ENCODE measurements around the gene GABRR1. TPM values are rescaled to one million over a fixed set of nuclear protein-coding genes. Genes with fewer than 3 reads are reported as not detected.

Gene GABRR1
- total and polyA plus RNA-seq, 2 of the 13 experiments (the other 11 are each of a cell fraction or from before 2014, with no cell fraction given): not detected

- no peak for TF ChIP-seq CSRNP1 (CRISPR knock-in tag; IDR thresholded peaks at IDR 0.05)
- TF ChIP-seq HMGXB4 (CRISPR knock-in tag; IDR thresholded peaks at IDR 0.05; ENCODE audit: borderline replicate concordance in 1 of 2, low read depth in 1 of 2): no peak
- no peak for TF ChIP-seq ZNF703 (CRISPR knock-in tag; IDR thresholded peaks at IDR 0.05; ENCODE audit: borderline replicate concordance)
- TF ChIP-seq ZNF878 (CRISPR knock-in tag; IDR thresholded peaks at IDR 0.05): no peak
- no peak for TF ChIP-seq FOXO4 (CRISPR knock-in tag; conservative IDR thresholded peaks at IDR 0.05)
- no peak for TF ChIP-seq PAF1 (CRISPR knock-in tag; IDR thresholded peaks at IDR 0.05)
- TF ChIP-seq ZNF382 (CRISPR knock-in tag; IDR thresholded peaks at IDR 0.05; ENCODE audit: borderline replicate concordance): no peak
- no peak for TF ChIP-seq DBP (CRISPR knock-in tag; IDR thresholded peaks at IDR 0.05; ENCODE audit: not compliant biosample characterization)
- no peak for TF ChIP-seq GATA4 (IDR thresholded peaks at IDR 0.05; ENCODE audit: borderline replicate concordance, low read depth)
- TF ChIP-seq ZNF615 (CRISPR knock-in tag; IDR thresholded peaks at IDR 0.05; ENCODE audit: borderline replicate concordance): no peak
- no peak for TF ChIP-seq PRDM15 (CRISPR knock-in tag; IDR thresholded peaks at IDR 0.05)
- TF ChIP-seq SMARCE1 (IDR thresholded peaks at IDR 0.05; ENCODE audit: borderline replicate concordance): no peak
- TF ChIP-seq ZNF362 (CRISPR knock-in tag; IDR thresholded peaks at IDR 0.05; ENCODE audit: borderline replicate concordance): no peak
- no peak for TF ChIP-seq MIER2 (CRISPR knock-in tag; IDR thresholded peaks at IDR 0.05)
- no peak for TF ChIP-seq ZNF660 (CRISPR knock-in tag; IDR thresholded peaks at IDR 0.05; ENCODE audit: borderline replicate concordance, low read depth)
- TF ChIP-seq ZNF616 (CRISPR knock-in tag; IDR thresholded peaks at IDR 0.05; ENCODE audit: low read depth): no peak
- no peak for TF ChIP-seq ZBTB8A (CRISPR knock-in tag; IDR thresholded peaks at IDR 0.05; ENCODE audit: borderline replicate concordance, low read depth)
Measured at GRCh38 chr6:89140347-89141156, 76.6 kb downstream of the GABRR1 start (continued).
